Gastrocnemius medialis (tissue), 4 donors: ENCODE results near the gene PPP1R37.

ENCODE experiments used
- POLR2A ChIP-seq, 2 donors: fragments of 450-650 bp; IDR thresholded peaks; one replicate each; pipeline ENCODE4 v1.6.1; 2017; ENCODE audit warnings: antibody characterized with exemption in 2 of 2, mild to moderate bottlenecking in 2 of 2, moderate library complexity in 2 of 2
- TF ChIP-seq, protein P1 (sequence below), 5 experiments: fragments of 450-650 bp in 3 of 5; fragments of 200-600 bp in 2 of 5; sonication (generic) in 2 of 5; IDR thresholded peaks in 4 of 5; conservative IDR thresholded peaks in 1 of 5; 1 replicate in 4 of 5; 2 replicates in 1 of 5; pipeline ENCODE4 v1.5.1; 2016 to 2019; ENCODE audit warnings: antibody characterized with exemption in 5 of 5, mild to moderate bottlenecking in 3 of 5, moderate library complexity in 3 of 5

DNA sequence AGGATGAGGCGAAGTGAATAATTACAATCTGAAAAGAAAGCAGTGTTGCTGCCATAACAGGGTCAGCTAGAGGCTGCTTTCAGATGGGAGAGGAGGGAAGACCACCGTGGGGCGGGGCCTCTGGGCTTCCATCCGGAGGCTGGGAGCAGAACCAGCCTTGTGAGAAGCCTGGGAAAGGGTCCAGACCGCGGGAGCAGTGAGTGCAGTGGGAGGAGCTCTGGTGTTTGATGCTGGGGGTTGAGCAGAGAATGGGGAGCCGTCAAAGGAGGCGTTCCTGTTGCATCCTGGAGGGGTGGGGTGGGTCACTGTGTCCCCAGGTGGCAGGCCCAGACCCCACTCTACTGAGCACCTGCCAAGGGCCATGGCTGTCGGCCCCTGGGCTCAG, 49.7 kb downstream of the PPP1R37 start:
- TF ChIP-seq, protein P1, sequence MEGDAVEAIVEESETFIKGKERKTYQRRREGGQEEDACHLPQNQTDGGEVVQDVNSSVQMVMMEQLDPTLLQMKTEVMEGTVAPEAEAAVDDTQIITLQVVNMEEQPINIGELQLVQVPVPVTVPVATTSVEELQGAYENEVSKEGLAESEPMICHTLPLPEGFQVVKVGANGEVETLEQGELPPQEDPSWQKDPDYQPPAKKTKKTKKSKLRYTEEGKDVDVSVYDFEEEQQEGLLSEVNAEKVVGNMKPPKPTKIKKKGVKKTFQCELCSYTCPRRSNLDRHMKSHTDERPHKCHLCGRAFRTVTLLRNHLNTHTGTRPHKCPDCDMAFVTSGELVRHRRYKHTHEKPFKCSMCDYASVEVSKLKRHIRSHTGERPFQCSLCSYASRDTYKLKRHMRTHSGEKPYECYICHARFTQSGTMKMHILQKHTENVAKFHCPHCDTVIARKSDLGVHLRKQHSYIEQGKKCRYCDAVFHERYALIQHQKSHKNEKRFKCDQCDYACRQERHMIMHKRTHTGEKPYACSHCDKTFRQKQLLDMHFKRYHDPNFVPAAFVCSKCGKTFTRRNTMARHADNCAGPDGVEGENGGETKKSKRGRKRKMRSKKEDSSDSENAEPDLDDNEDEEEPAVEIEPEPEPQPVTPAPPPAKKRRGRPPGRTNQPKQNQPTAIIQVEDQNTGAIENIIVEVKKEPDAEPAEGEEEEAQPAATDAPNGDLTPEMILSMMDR (IDR thresholded peaks at IDR 0.05 in 4 of 5, conservative IDR thresholded peaks at IDR 0.05 in 1 of 5) = no peak
- TF ChIP-seq POLR2A (IDR thresholded peaks at IDR 0.05) = no peak
